HG02885 (cell line): ENCODE results near the gene LDLRAD3.
A peak's percentile ranks its signal among the peaks of the same experiment; 100 is the strongest.
"Not testable (repeated sequence)": the region's sequence is repeated elsewhere in the genome, so short reads cannot be mapped to it uniquely, and the experiment has no call there.

Source experiments
- ATAC-seq: cut with Tn5 transposase; IDR thresholded peaks from one replicate; pipeline ENCODE4 v1.9.1; 2021; ENCODE audit warnings: mild to moderate bottlenecking; ENCODE audit not compliant: unreplicated experiment, poor library complexity

The LDLRAD3 gene

DNA sequence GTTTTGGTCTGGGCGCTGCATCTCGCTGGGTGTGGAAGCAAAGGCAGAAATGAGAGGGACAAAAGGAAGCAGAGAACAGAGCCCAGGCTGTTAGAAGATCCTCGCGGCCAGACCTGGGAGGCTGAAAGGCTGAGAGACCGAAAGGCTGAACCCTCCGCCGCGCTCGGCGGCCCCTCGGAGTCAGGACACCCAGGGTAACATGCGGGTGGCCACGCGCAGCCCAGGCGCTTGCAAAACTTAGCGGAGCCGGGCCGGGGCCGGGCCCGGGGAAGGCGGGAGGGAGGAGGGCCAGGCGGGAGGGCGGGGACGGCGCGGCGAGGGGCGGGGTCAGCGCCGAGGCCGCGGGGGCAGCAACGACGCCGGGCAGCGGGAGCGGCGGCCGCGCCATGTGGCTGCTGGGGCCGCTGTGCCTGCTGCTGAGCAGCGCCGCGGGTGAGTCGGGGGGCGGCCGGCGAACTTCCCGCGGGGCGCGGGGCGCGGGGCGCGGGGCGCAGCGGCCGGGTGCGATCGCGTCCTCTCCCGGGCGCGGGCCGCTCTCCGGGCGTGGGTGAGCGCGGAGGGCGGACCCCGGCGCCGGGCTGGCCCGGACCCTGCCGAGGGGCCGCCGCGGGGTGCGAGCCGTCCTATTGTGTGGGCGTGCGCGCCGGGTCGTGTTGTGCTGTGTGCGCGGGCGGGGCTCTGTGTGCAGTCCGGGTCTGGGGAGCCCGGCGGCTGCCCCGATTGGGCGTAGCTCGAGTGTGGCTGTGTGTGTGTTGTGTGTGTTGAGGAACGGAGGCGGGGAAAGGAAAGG, at the start of gene LDLRAD3:
Gene LDLRAD3 (plus strand): TSS at position 350 of the 790 bp plus-strand sequence. CDS start 37 bp downstream, at position 387.
- peak; percentile 86 for ATAC-seq

DNA sequence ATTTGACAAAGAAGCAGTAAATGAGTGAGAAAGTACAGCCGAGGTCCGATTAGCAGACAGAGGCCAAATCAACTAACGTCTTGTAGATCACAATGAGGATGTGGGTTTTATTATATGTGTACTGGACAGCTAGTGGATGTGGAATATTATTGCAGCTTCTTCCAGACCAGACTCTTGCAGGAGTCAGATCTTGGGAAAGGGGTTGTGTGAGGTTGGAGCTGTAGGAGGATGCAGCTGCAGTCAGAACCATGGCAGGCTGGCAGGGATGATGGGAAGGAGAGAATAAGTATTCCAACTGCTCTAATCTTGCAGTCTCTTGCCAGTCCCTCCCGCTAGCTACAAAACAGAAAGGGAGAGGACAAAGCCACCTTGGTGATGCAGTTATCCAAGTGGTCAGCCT, 46.8 kb upstream of the LDLRAD3 start:
- ATAC-seq = no peak

DNA sequence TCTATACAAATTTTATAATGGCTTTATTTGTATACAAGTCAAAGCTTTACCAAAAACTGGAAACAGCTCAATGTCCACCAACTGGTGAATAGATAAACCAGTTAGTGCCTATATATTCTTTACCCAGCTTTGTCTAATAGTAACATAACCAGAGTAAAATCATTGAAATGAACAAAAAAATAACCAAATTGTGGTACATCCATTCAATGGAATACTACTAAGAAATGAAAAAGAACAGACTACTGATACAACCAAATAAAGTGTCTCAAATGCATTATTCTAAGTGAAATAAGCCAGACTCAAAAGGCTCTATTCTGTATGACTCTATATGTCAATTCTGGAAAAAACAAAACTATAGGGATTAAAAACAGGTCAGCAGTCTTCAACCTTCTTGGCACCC, 40.9 kb upstream of the LDLRAD3 start:
- ATAC-seq = no peak

DNA sequence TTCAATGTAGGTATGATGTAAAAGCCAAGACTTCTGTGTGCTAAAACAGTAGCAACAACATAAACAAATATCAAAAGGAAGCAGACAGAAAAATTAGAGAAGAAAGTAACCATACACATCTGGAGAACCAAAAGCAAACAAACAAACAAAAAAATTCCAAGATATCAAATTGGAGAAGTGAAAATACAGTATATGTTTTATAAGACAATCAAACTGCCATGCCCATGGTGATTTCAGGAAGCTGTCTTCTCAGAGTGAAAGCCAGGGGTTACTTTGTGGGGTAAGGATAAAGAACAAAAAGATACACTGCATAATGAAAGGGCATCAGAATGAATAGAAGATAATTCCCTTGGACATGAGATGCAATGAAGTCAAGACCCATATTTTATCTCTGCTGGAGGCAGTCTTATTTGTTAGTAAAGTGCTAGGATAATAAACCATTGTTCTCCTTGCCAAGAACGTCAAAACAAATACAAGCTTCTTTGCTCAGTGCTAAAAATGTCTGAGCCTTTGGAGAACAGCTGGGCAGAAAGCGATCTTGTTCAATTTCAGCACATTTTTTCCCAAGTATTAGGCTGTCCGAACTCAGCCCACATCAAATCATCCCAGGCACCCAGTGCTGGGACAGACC, 38.1 kb upstream of the LDLRAD3 start:
- ATAC-seq = no peak

DNA sequence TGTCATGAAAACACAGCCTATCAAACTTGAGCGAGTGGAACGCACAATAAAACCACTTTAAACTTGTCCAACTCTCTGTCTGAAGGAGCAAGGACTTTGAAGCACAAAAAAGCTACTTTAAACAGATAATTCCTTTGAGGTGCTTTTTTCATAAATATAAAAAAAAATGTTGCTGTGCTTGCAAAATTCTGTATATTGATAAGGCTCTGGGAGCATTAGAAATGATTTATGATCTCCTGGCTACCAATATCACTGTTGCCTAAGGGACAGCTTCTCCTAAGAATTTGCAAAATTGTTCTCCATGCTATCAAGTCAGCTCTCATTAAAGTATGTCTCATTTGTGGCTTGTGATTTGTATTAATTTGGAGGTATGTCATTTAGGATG, 37.6 kb upstream of the LDLRAD3 start:
- ATAC-seq = no peak

GRCh38 chr11:35906681-35907080, 37.2 kb upstream of the LDLRAD3 start:
- no peak for ATAC-seq

GRCh38 chr11:35907648-35908431, 36.0 kb upstream of the LDLRAD3 start:
- ATAC-seq = peak; percentile 82

DNA sequence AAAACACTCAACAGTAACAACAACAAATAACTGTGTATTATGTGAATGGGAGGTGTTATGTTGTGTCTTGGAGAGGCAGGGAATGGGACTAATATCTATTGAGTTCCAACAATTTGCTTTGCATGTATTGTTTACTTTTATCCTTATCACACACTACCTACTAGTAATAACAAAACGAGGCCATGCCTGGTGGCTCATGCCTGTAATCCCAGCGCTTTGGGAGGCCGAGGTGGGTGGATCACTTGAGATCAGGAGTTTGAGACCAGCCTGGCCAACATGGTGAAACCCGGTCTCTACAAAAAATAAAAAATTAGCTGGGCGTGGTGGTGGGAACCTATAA, 35.5 kb upstream of the LDLRAD3 start:
- peak; percentile 11 for ATAC-seq

GRCh38 chr11:35909511-35910265, 34.2 kb upstream of the LDLRAD3 start:
- peak; percentile 29 for ATAC-seq

DNA sequence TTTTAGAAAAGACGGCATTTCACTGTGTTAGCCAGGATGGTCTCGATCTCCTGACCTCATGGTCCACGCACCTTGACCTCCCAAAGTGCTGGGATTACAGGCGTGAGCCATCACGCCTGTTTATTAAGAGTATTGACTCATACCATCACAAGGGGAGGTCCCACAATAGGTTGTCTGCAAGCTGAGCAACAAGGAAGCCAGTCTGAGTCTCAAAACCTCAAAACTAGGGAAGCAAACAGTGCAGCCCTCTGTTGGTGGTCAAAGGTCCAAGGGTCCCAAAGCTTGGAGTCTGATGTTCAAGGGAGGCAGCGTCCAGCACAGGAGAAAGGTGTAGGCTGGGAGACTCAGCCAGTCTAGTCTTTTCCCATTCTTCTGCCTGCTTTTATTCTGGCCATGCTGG, 32.8 kb upstream of the LDLRAD3 start:
- ATAC-seq = no peak

- ATAC-seq = no peak
Measured at GRCh38 chr11:35911616-35912165, 32.2 kb upstream of the LDLRAD3 start.

- not testable (repeated sequence) for ATAC-seq
Measured at GRCh38 chr11:35912436-35912835, 31.4 kb upstream of the LDLRAD3 start.

DNA sequence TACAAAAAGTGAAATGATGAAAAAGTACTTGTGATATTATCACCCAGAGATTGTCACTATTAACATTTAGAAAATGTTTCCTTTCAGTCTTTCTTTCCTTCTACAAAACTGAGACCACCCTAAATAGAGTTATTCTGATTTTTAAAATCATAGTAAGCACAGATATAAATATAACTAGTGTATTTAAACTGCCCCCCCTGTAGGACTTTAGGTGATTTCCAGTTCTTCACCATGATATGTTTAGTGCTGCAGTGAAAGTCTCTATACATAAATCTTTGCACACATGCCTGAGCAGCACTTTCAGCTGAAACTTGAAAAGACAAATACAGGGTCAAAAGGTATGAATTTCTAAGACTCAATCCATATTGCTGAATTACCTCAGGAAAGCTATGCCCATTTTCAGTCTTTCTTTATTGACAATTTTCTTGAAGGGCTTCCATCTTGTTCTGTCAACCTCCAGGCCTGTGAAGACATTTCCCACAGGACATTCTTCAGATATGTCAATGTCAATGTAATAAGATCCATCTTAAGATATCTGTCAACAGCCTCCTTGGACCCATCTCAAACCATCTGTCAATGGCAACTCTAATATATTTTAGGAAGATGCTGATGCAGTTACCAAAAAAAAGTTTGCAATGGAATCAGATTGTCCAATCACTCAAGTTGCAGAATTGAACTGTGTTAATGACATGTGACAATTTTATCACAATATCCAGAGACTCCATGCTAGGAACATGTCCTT, 30.8 kb upstream of the LDLRAD3 start:
- peak; percentile 29 for ATAC-seq

DNA sequence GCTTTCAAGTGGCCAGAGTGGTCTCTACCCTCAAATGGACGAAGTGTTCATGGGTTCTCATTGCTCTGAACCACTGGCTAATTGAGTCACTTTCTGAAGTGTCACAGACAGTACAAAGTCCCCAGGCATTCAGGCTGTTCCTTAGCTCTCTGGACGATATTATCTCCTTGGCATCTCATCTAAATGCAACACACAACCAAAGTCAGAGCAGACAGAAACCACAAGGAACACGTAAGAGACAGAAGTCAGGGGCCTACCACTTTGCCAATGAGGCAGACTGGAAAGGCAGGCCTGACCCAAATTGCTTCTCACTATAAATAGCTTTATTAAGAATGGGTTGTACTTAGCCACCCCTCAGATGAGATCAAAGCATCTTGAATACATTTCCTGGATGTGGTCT, 29.0 kb upstream of the LDLRAD3 start:
- no peak for ATAC-seq

DNA sequence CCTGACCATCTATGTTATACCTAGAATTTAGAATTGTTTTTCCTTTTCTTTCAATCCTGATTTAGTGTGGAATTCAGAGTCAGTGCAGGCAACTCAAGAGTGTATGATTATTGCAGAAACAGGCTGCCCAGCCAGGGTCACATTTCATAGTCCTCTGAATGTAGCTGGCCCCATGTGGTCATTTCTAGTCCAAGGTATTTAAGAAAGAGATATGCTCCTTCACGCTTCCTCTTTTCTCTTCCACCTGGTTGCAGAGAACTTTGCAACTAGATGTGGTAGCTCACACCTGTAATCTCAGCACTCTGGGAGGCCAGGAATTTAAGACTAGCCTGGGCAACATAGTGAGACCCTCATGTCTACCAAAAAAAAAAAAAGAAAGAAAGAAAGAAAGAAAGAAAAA, 27.6 kb upstream of the LDLRAD3 start:
- peak; percentile 34 for ATAC-seq

DNA sequence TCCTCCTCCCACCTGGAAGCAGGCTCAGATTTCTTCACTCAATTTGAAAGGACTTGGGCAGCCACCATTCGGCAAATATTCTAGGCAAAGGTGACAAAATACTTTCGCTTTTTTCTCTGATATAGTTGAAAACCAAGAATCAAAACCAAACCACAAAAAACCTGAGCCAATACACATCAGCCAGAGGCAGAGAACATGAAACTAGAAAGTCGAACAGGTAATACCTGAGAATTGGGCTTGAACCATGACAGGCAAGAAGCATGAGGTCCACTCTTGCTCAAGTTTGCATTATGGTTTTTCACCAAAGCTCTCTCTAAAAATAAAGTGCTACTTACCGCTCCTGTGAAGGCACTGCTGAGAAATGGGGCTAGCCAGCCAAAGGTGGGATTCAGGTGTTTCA, 26.2 kb upstream of the LDLRAD3 start:
- peak; percentile 73 for ATAC-seq

GRCh38 chr11:35918716-35919115, 25.1 kb upstream of the LDLRAD3 start:
- ATAC-seq = no peak

- no peak for ATAC-seq
Measured at GRCh38 chr11:35919244-35919643, 24.6 kb upstream of the LDLRAD3 start.

DNA sequence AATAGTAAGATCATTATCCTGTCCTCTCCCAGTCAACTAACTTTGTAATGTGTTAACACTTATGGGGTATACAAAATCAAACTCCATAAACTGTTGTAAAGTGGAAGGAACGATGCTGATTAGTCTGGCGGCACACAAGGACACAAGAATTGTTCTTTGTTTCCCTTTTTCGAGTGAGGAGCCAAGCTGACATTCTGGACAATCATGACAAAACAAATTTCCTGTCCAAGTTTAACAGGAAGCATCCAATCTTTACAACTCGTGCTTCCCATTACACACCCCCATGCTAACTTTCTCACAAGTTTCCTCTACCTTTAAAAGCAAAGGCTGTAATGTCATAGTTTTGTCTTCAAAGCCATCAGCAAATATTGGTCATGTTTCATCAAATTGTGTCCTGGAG, 20.4 kb upstream of the LDLRAD3 start:
- no peak for ATAC-seq

DNA sequence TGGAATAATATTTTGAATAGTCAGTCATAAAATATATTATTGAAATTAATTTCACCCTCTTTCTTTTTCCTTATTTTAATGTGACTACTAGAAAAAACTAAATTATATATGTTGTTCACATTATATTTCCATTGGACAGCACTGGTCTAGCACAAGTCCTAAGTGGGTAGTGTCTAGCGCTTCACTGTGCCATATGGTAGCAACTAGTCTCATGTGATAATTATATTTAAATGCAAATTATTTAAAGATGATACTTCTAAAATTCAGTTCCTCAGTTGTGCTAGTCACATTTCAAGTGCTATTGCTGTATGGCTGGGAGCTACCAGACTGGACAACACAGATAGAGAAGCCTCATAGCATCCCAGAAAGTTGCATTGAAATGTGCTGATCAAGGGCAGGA, 19.1 kb upstream of the LDLRAD3 start:
- no peak for ATAC-seq
